Mucosa of stomach (tissue), 1 donor: Measurements from ENCODE around the gene DIS3L2.

Experiments used
- H3K27me3 ChIP-seq: one replicate; pipeline ENCODE4 v1.7.0; 2013; ENCODE audit warnings: mild to moderate bottlenecking, low read length; ENCODE audit not compliant: control insufficient read depth, insufficient read depth
- H3K36me3 ChIP-seq: one replicate; pipeline ENCODE4 v1.7.0; 2013; ENCODE audit warnings: low read length; ENCODE audit not compliant: control insufficient read depth, insufficient read depth
- H3K4me1 ChIP-seq: one replicate; pipeline ENCODE4 v1.7.0; 2013; ENCODE audit warnings: mild to moderate bottlenecking, low read length; ENCODE audit not compliant: control insufficient read depth, insufficient read depth
- H3K4me3 ChIP-seq: one replicate; pipeline ENCODE4 v1.7.0; 2013; ENCODE audit warnings: low read length
- H3K9ac ChIP-seq: one replicate; pipeline ENCODE4 v1.7.0; 2013; ENCODE audit warnings: mild to moderate bottlenecking, low read length, moderate library complexity
- H3K9me3 ChIP-seq: one replicate; pipeline ENCODE4 v1.7.0; 2013; ENCODE audit warnings: mild to moderate bottlenecking, low read length, moderate library complexity; ENCODE audit not compliant: control insufficient read depth
- donor health status: Pancreatic carcinoma.

Gene DIS3L2

GRCh38 chr2:232129483-232129882 lies 168.0 kb downstream of the DIS3L2 start:
- H3K9ac ChIP-seq = no peak overlapping the region
- no peaks in the 10 kb centered on the region for H3K9me3 ChIP-seq
- H3K4me1 ChIP-seq = peaks cover 4% of the 10 kb centered on the region
- H3K27me3 ChIP-seq = no peaks in the 10 kb centered on the region
- no peak overlapping the region for H3K4me3 ChIP-seq
- H3K36me3 ChIP-seq = peaks cover 5% of the 10 kb centered on the region

GRCh38 chr2:232132181-232132580 lies 170.7 kb downstream of the DIS3L2 start:
- H3K4me1 ChIP-seq = peaks cover 4% of the 10 kb centered on the region
- peaks cover 5% of the 10 kb centered on the region for H3K36me3 ChIP-seq
- H3K4me3 ChIP-seq = no peak overlapping the region
- no peak overlapping the region for H3K9ac ChIP-seq
- no peaks in the 10 kb centered on the region for H3K27me3 ChIP-seq
- H3K9me3 ChIP-seq = no peaks in the 10 kb centered on the region

GRCh38 chr2:232133078-232133477 lies 171.6 kb downstream of the DIS3L2 start:
- H3K4me1 ChIP-seq = peaks cover 4% of the 10 kb centered on the region
- H3K4me3 ChIP-seq = no peak overlapping the region
- peaks cover 5% of the 10 kb centered on the region for H3K36me3 ChIP-seq
- no peaks in the 10 kb centered on the region for H3K9me3 ChIP-seq
- no peaks in the 10 kb centered on the region for H3K27me3 ChIP-seq
- H3K9ac ChIP-seq = no peak overlapping the region

- Histone ChIP-seq H3K4me1 (no peaks in the 10 kb centered on the region), H3K36me3 (peaks cover 5% of the 10 kb centered on the region), H3K9me3 (no peaks in the 10 kb centered on the region), H3K27me3 (no peaks in the 10 kb centered on the region), H3K9ac (no peak overlapping the region), H3K4me3 (no peak overlapping the region)
Measured at GRCh38 chr2:232134939-232135338, 173.4 kb downstream of the DIS3L2 start.

GRCh38 chr2:232137356-232138147 lies 176.0 kb downstream of the DIS3L2 start:
- Histone ChIP-seq H3K27me3 (no peaks in the 10 kb centered on the region), H3K9ac (no peak overlapping the region), H3K36me3 (peaks cover 3% of the 10 kb centered on the region), H3K9me3 (no peaks in the 10 kb centered on the region), H3K4me3 (no peak overlapping the region), H3K4me1 (no peaks in the 10 kb centered on the region)

- Histone ChIP-seq H3K9me3 (no peaks in the 10 kb centered on the region), H3K36me3 (no peaks in the 10 kb centered on the region), H3K4me1 (no peaks in the 10 kb centered on the region), H3K4me3 (no peak overlapping the region), H3K9ac (no peak overlapping the region), H3K27me3 (no peaks in the 10 kb centered on the region)
Measured at GRCh38 chr2:232138441-232138840, 176.9 kb downstream of the DIS3L2 start.

- no peak overlapping the region for H3K4me3 ChIP-seq
- H3K4me1 ChIP-seq = no peaks in the 10 kb centered on the region
- H3K9me3 ChIP-seq = no peaks in the 10 kb centered on the region
- H3K27me3 ChIP-seq = no peaks in the 10 kb centered on the region
- no peaks in the 10 kb centered on the region for H3K36me3 ChIP-seq
- no peak overlapping the region for H3K9ac ChIP-seq
Measured at GRCh38 chr2:232139171-232139594, 177.7 kb downstream of the DIS3L2 start.

GRCh38 chr2:232139786-232140562 lies 178.5 kb downstream of the DIS3L2 start:
- Histone ChIP-seq H3K9ac (no peak overlapping the region), H3K9me3 (no peaks in the 10 kb centered on the region), H3K27me3 (no peaks in the 10 kb centered on the region), H3K36me3 (no peaks in the 10 kb centered on the region), H3K4me1 (no peaks in the 10 kb centered on the region), H3K4me3 (no peak overlapping the region)

- no peak overlapping the region for H3K4me3 ChIP-seq
- H3K27me3 ChIP-seq = no peaks in the 10 kb centered on the region
- no peaks in the 10 kb centered on the region for H3K9me3 ChIP-seq
- H3K36me3 ChIP-seq = no peaks in the 10 kb centered on the region
- no peak overlapping the region for H3K9ac ChIP-seq
- H3K4me1 ChIP-seq = no peaks in the 10 kb centered on the region
Measured at GRCh38 chr2:232141591-232141990, 180.1 kb downstream of the DIS3L2 start.

- Histone ChIP-seq H3K27me3 (no peaks in the 10 kb centered on the region), H3K9ac (no peak overlapping the region), H3K4me1 (no peaks in the 10 kb centered on the region), H3K4me3 (no peak overlapping the region), H3K9me3 (no peaks in the 10 kb centered on the region), H3K36me3 (no peaks in the 10 kb centered on the region)
Measured at GRCh38 chr2:232142049-232142448, 180.5 kb downstream of the DIS3L2 start.

GRCh38 chr2:232142502-232142901 lies 181.0 kb downstream of the DIS3L2 start:
- Histone ChIP-seq H3K36me3 (no peaks in the 10 kb centered on the region), H3K4me3 (no peak overlapping the region), H3K9ac (no peak overlapping the region), H3K9me3 (no peaks in the 10 kb centered on the region), H3K4me1 (no peaks in the 10 kb centered on the region), H3K27me3 (no peaks in the 10 kb centered on the region)

GRCh38 chr2:232146294-232146693 lies 184.8 kb downstream of the DIS3L2 start:
- no peaks in the 10 kb centered on the region for H3K36me3 ChIP-seq
- no peaks in the 10 kb centered on the region for H3K27me3 ChIP-seq
- no peaks in the 10 kb centered on the region for H3K9me3 ChIP-seq
- H3K9ac ChIP-seq = no peak overlapping the region
- no peak overlapping the region for H3K4me3 ChIP-seq
- no peaks in the 10 kb centered on the region for H3K4me1 ChIP-seq
